Mucosa of descending colon (tissue), 3 donors: ENCODE data around the gene GPD1. TPM values are rescaled to one million over a fixed set of nuclear protein-coding genes. Genes with fewer than 3 reads are reported as not detected.
A peak's percentile ranks its signal among the peaks of the same experiment; 100 is the strongest.

Source experiments
- ATAC-seq: fragments of 200-7000 bp; cut with Tn5 transposase; one replicate; pipeline ENCODE4 v1.9.1; 2020; ENCODE audit warnings: mild to moderate bottlenecking, moderate library complexity
- DNase-seq, 3 donors: peaks; one replicate each; pipeline ENCODE4 v3.0.0-alpha.2; 2020
- H3K36me3 ChIP-seq: fragments of 200-600 bp; one replicate; pipeline ENCODE4 v1.8.0; 2021; ENCODE audit warnings: low read depth, mild to moderate bottlenecking
- H3K4me1 ChIP-seq: fragments of 200-600 bp; one replicate; pipeline ENCODE4 v1.8.0; 2021; ENCODE audit warnings: low read depth, mild to moderate bottlenecking
- H3K4me3 ChIP-seq: fragments of 200-600 bp; one replicate; pipeline ENCODE4 v1.8.0; 2021; ENCODE audit warnings: mild to moderate bottlenecking
- H3K9me3 ChIP-seq: fragments of 200-600 bp; one replicate; pipeline ENCODE4 v1.8.0; 2021; ENCODE audit warnings: mild to moderate bottlenecking
- intact Hi-C, 2 donors: fragments of 100-400 bp; cut with DNase I in 1 of 2; cut with micrococcal nuclease in 1 of 2; formaldehyde crosslinking; loops; one replicate each; pipeline versions ENCODE4 v1.11.0 to v1.11.1; 2022; cut with DNase I, micrococcal nuclease
- total RNA-seq, 3 donors: library from RNA; stranded (reverse); fragmentation: NEBNext Ultra II Directional in 2 of 3; extraction: Animal tissue kit (Norgen Biotek cat#: 25700) in 2 of 3; gene quantifications; one replicate each; pipeline versions ENCODE4 v1.2.1 to v1.2.4, GENCODE V29; 2021 to 2023
- TF ChIP-seq, protein P1 (sequence below): fragments of 200-600 bp; IDR thresholded peaks from one replicate; pipeline ENCODE4 v1.8.0; 2022; ENCODE audit warnings: antibody characterized with exemption, mild to moderate bottlenecking
- donor health status: DM: no; HTN: no; CAD: no; lungs with moderate emphysema.
- donor health status: DM: no; HTN: no; CAD: no.
- donor health status: DM: no; HTN: yes; CAD: no.

The GPD1 gene
- total RNA-seq, 3 donors from 2014 or later: 1.7 to 4.1 (median 1.9) TPM

DNA sequence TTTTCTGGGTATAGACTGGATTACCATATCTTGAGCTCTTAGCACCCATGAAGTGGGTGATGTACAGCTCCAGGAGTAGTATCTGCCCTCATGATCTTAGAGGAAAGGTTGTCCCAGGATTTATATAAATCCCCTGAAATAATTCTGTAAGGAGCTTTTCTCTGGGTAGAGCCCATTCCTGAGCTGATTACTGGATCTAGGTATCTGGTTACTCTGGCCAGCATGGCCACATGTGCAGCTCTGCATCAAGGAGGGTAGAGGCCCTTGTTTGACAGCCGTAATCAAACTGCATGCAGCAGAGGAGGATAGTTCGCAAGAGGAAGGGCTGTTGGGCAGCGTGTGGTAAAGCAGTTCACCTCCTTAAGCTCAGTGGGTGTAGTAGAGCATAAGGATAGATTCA, 16.7 kb downstream of the GPD1 start:
- H3K4me3 ChIP-seq: no peak overlapping the region
- TF ChIP-seq, protein P1, sequence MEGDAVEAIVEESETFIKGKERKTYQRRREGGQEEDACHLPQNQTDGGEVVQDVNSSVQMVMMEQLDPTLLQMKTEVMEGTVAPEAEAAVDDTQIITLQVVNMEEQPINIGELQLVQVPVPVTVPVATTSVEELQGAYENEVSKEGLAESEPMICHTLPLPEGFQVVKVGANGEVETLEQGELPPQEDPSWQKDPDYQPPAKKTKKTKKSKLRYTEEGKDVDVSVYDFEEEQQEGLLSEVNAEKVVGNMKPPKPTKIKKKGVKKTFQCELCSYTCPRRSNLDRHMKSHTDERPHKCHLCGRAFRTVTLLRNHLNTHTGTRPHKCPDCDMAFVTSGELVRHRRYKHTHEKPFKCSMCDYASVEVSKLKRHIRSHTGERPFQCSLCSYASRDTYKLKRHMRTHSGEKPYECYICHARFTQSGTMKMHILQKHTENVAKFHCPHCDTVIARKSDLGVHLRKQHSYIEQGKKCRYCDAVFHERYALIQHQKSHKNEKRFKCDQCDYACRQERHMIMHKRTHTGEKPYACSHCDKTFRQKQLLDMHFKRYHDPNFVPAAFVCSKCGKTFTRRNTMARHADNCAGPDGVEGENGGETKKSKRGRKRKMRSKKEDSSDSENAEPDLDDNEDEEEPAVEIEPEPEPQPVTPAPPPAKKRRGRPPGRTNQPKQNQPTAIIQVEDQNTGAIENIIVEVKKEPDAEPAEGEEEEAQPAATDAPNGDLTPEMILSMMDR: no peak
- no peaks in the 10 kb centered on the region for H3K36me3 ChIP-seq
- peaks cover 31% of the 10 kb centered on the region for H3K4me1 ChIP-seq
- no peaks in the 10 kb centered on the region for H3K9me3 ChIP-seq
- ATAC-seq (peak; percentile 20), DNase-seq (no peak)
- intact Hi-C loops: no loop called here

DNA sequence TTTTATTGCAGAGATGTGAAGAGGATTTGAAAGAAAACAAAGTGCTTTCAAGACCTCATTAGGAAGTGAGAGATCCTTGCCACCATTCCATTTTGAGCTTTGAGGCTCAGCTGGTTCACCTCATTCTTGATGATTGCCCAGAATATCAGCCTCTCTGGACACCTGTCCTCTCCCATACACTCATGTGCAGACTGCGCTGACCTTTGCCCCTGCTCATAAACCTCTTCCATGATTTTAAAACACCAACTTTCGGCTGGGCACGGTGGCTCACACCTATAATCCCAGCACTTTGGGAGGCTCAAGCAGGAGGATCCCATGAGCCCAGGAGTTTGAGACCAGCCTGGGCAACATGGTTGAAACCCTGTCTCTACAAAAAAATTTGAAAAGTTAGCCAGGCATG, 17.1 kb downstream of the GPD1 start:
- peak in 1 of 3 donors; percentile 42 for DNase-seq
- Histone ChIP-seq H3K9me3 (no peaks in the 10 kb centered on the region), H3K4me3 (no peak overlapping the region), H3K4me1 (peaks cover 33% of the 10 kb centered on the region), H3K36me3 (no peaks in the 10 kb centered on the region)
- peak; percentile 69 for ATAC-seq
- TF ChIP-seq, protein P1: no peak
- intact Hi-C loops: no loop called here

DNA sequence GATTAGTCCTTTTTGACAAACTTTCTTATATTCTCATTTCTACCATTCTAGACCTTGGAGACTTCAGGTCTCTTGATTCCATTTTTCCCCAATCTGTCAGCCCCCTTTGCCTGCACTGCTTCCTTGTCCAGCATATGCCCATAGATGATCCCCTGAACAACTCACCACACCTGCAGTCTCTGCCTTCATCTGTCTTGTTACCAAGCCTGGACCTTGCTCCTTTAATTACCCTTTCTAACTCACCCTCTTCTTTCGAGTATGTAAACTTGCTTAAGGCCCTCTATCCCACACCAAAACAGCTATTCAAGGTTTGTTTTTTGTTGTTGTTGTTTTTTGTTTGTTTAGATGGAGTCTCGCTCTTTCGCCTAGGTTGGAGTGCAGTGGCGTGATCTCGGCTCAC, 17.8 kb downstream of the GPD1 start:
- Histone ChIP-seq H3K9me3 (no peaks in the 10 kb centered on the region), H3K36me3 (peaks cover under 1% of the 10 kb centered on the region), H3K4me1 (peaks cover 36% of the 10 kb centered on the region), H3K4me3 (no peak overlapping the region)
- TF ChIP-seq, protein P1: no peak
- peak; percentile 79 for ATAC-seq
- intact Hi-C loops: no loop called here
- DNase-seq: no peak

DNA sequence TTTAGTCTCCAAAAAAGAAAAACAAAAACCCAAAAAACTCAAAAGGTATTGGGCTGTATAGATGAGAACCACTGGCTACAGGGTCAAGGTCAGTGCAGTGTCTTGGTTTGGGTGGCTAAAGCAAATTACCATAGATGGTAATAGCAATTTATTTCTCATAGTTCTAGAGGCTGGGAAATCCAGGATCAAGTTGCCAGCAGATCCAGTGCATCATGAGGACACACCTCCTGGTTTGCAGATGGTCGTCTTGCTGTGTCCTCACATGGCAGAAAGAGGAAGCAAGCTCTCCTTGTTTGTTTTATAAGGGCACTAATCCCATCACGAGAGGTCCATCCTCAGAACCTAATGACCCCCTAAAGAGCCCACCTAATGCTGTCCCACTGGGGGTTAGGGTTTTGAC, 19.4 kb downstream of the GPD1 start:
- H3K4me3 ChIP-seq: no peak overlapping the region
- TF ChIP-seq, protein P1: no peak
- H3K9me3 ChIP-seq: no peaks in the 10 kb centered on the region
- intact Hi-C loops: no loop called here
- peaks cover 3% of the 10 kb centered on the region for H3K36me3 ChIP-seq
- DNase-seq: no peak
- peaks cover 31% of the 10 kb centered on the region for H3K4me1 ChIP-seq
- ATAC-seq: no peak

DNA sequence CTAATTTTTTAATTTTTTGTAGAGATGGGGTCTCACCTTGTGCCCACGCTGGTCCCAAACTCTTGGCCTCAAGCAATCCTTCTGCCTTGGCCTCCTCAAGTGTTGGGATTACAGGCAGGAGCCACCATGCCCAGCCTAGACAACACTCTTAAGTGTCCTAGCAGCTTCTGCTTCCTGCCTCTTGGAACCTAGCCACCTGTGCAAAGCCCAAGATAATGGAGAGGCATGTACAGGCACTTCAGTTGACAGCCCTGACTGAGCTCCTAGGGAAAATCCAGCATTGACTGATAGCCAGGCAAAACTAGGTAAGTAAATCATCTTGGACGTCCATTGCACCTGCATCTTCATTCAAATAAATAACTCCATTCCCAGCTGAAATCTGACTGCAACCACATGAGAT, 23.7 kb downstream of the GPD1 start:
- Histone ChIP-seq H3K9me3 (no peaks in the 10 kb centered on the region), H3K4me3 (no peak overlapping the region), H3K4me1 (peaks cover 11% of the 10 kb centered on the region), H3K36me3 (peaks cover 3% of the 10 kb centered on the region)
- TF ChIP-seq, protein P1: no peak
- DNase-seq (no peak), ATAC-seq (no peak)
- intact Hi-C loops: no loop called here

DNA sequence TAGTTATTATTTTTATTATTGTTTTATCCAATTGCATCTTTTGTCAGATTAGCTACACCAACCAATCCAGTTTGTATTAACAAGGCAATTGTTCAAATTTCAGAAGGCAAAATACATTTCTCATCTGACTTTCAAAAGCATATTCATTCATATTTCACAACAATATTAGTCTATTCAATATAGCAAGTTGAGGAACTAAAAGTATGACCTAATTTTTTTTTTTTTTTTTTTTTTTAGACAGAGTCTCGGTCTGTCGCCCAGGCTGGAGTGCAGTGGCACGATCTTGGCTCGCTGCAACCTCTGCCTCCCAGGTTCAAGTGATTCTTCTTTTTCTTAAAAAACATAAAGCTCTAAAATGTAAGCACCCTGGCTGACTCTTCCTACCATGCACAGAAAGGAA, 25.5 kb downstream of the GPD1 start:
- ATAC-seq: no peak
- intact Hi-C loops: no loop called here
- Histone ChIP-seq H3K4me3 (no peak overlapping the region), H3K9me3 (no peaks in the 10 kb centered on the region), H3K36me3 (peaks cover 3% of the 10 kb centered on the region), H3K4me1 (peaks cover 5% of the 10 kb centered on the region)
- TF ChIP-seq, protein P1: no peak
- no peak for DNase-seq
